ENCODE results near the gene CAMK4.

Gene CAMK4

GRCh38 chr5:111461255-111461671 lies 237.1 kb downstream of the CAMK4 start:
- TF ChIP-seq, protein P1, sequence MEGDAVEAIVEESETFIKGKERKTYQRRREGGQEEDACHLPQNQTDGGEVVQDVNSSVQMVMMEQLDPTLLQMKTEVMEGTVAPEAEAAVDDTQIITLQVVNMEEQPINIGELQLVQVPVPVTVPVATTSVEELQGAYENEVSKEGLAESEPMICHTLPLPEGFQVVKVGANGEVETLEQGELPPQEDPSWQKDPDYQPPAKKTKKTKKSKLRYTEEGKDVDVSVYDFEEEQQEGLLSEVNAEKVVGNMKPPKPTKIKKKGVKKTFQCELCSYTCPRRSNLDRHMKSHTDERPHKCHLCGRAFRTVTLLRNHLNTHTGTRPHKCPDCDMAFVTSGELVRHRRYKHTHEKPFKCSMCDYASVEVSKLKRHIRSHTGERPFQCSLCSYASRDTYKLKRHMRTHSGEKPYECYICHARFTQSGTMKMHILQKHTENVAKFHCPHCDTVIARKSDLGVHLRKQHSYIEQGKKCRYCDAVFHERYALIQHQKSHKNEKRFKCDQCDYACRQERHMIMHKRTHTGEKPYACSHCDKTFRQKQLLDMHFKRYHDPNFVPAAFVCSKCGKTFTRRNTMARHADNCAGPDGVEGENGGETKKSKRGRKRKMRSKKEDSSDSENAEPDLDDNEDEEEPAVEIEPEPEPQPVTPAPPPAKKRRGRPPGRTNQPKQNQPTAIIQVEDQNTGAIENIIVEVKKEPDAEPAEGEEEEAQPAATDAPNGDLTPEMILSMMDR (IDR thresholded peaks at IDR 0.05; ENCODE audit: low read depth, low read length), result no peak
- H3K4me3 ChIP-seq (replicated peaks in 1 of 2; ENCODE audit: low read depth in 2 of 2, low read length in 2 of 2), result no peak overlapping the region
- DNase-seq (ENCODE audit: low read depth in 2 of 2), result peak in 1 of 2 donors; percentile 10

- TF ChIP-seq, protein P1 (IDR thresholded peaks at IDR 0.05; ENCODE audit: low read depth, low read length), result no peak
- no peak overlapping the region for H3K4me3 ChIP-seq (replicated peaks in 1 of 2; ENCODE audit: low read depth in 2 of 2, low read length in 2 of 2)
- DNase-seq (ENCODE audit: low read depth in 2 of 2), result no peak
These were observed 237.8 kb downstream of the CAMK4 start for GRCh38 chr5:111461934-111462333.

GRCh38 chr5:111463311-111463710 lies 239.1 kb downstream of the CAMK4 start:
- TF ChIP-seq, protein P1 (IDR thresholded peaks at IDR 0.05; ENCODE audit: low read depth, low read length), result no peak
- DNase-seq (ENCODE audit: low read depth in 2 of 2), result no peak
- no peak overlapping the region for H3K4me3 ChIP-seq (replicated peaks in 1 of 2; ENCODE audit: low read depth in 2 of 2, low read length in 2 of 2)

DNA sequence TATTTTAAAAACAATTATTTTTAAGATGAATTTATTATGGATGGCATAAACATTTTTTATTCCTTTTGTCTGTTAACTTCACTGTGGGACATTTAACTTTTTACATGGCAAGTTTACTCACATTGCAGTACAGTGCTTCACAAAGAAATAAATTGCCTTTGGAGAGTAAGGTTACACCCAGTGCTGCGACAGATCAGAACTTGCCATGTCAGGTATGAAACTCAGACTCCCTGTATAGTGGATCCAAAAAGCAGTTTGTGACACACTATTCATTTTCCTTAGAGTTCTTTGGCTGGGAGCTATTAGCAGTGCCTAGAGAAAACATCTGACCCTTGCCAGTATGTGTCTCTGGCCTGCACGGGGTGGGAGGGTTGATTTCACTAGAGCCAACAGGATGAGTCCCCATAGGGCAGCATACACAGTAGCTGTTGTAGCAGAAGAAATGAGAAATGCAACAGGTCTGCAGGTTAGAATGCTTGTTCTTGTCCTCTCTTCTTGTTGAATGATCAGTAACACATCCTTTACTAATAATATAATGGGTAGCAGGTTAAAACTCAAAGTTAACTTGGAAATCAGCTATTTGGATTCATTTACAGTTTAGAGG lies 245.2 kb downstream of the CAMK4 start:
- TF ChIP-seq, protein P1 (IDR thresholded peaks at IDR 0.05; ENCODE audit: low read depth, low read length), result no peak
- H3K4me3 ChIP-seq (replicated peaks in 1 of 2; ENCODE audit: low read depth in 2 of 2, low read length in 2 of 2), result no peak overlapping the region
- no peak for DNase-seq (ENCODE audit: low read depth in 2 of 2)

- H3K4me3 ChIP-seq (replicated peaks in 1 of 2; ENCODE audit: low read depth in 2 of 2, low read length in 2 of 2), result no peak overlapping the region
- no peak for DNase-seq (ENCODE audit: low read depth in 2 of 2)
- TF ChIP-seq, protein P1 (IDR thresholded peaks at IDR 0.05; ENCODE audit: low read depth, low read length), result peak; percentile 35
These were observed 245.7 kb downstream of the CAMK4 start for GRCh38 chr5:111469903-111470302.

DNA sequence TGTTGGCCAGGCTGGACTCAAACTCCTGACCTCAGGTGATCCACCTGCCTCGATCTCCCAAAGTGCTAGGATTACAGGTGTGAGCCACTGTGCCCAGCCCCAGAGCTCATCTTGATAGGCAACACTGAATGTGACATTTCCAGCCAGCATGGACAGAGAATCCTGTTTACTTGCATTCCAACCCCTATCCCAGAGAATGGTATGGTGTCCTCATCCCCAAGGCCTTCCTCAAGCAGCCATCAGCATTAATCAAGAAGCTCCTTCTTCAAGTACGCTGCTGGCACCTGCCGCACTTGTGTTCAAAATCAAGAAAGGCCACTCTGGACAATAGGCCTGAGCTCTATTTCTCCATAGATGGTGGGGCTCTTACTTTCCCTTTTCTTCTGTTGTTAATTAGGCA lies 247.9 kb downstream of the CAMK4 start:
- H3K4me3 ChIP-seq (replicated peaks in 1 of 2; ENCODE audit: low read depth in 2 of 2, low read length in 2 of 2), result no peak overlapping the region
- TF ChIP-seq, protein P1 (IDR thresholded peaks at IDR 0.05; ENCODE audit: low read depth, low read length), result no peak
- no peak for DNase-seq (ENCODE audit: low read depth in 2 of 2)

- DNase-seq (ENCODE audit: low read depth in 2 of 2), result no peak
- TF ChIP-seq, protein P1 (IDR thresholded peaks at IDR 0.05; ENCODE audit: low read depth, low read length), result no peak
- no peak overlapping the region for H3K4me3 ChIP-seq (replicated peaks in 1 of 2; ENCODE audit: low read depth in 2 of 2, low read length in 2 of 2)
These were observed 248.4 kb downstream of the CAMK4 start for GRCh38 chr5:111472579-111472978.
